GM23338 (cell line): ENCODE data around the gene WWP2. TPM values are rescaled to one million over a fixed set of nuclear protein-coding genes. Genes with fewer than 3 reads are reported as not detected.

Experiments used
- ATAC-seq: fragments of 200-7000 bp; cut with Tn5 transposase; 3 replicates; pipeline ENCODE4 v1.9.1; 2020
- DNase-seq: peaks from one replicate; pipeline ENCODE4 v3.0.0-alpha.2; 2015; ENCODE audit warnings: low spot score
- H2AFZ ChIP-seq: fragments of 200-600 bp; sonication (generic); 2 replicates; pipeline ENCODE4 v1.8.0; 2016; ENCODE audit warnings: antibody characterized with exemption, mild to moderate bottlenecking, moderate library complexity
- H3F3A ChIP-seq: fragments of 200-600 bp; sonication (generic); replicated peaks from 2 replicates; pipeline ENCODE4 v1.8.0; 2017; ENCODE audit warnings: antibody characterized with exemption, mixed run types, low read depth
- H3K27ac ChIP-seq: fragments of 200-600 bp; sonication (generic); 2 replicates; pipeline ENCODE4 v1.6.1; 2016; ENCODE audit warnings: low read depth
- H3K27me3 ChIP-seq: fragments of 200-600 bp; sonication (generic); 2 replicates; pipeline ENCODE4 v1.8.0; 2016; ENCODE audit warnings: mild to moderate bottlenecking, mixed run types, moderate library complexity; ENCODE audit not compliant: insufficient read depth
- H3K36me3 ChIP-seq: fragments of 200-600 bp; sonication (generic); 2 replicates; pipeline ENCODE4 v1.8.0; 2016; ENCODE audit warnings: mild to moderate bottlenecking; ENCODE audit not compliant: insufficient read depth
- H3K4me1 ChIP-seq: fragments of 200-600 bp; sonication (generic); 2 replicates; pipeline ENCODE4 v1.8.0; 2016; ENCODE audit warnings: mild to moderate bottlenecking, moderate library complexity; ENCODE audit not compliant: insufficient read depth
- H3K4me2 ChIP-seq: fragments of 200-600 bp; sonication (generic); 2 replicates; pipeline ENCODE4 v1.7.1; 2017; ENCODE audit warnings: mixed run types
- H3K4me3 ChIP-seq: fragments of 200-600 bp; sonication (generic); 2 replicates; pipeline ENCODE4 v1.6.1; 2016; ENCODE audit warnings: mixed run types
- H3K79me2 ChIP-seq: fragments of 200-600 bp; sonication (generic); replicated peaks from 2 replicates; pipeline ENCODE4 v1.8.0; 2017; ENCODE audit warnings: mild to moderate bottlenecking; ENCODE audit not compliant: insufficient read depth
- H3K9me2 ChIP-seq: fragments of 200-600 bp; sonication (generic); 2 replicates; pipeline ENCODE4 v1.8.0; 2017; ENCODE audit not compliant: insufficient read depth
- H4K20me1 ChIP-seq: fragments of 200-600 bp; sonication (generic); replicated peaks from 2 replicates; pipeline ENCODE4 v1.8.0; 2017; ENCODE audit warnings: mild to moderate bottlenecking; ENCODE audit not compliant: insufficient read depth
- H3K27ac Mint-ChIP-seq: 2 replicates; pipeline ENCODE4 v1.8.0; 2020; ENCODE audit warnings: inconsistent platforms, mild to moderate bottlenecking, moderate library complexity, mixed read lengths
- H3K27me3 Mint-ChIP-seq: 3 replicates; pipeline ENCODE4 v1.8.0; 2022; ENCODE audit warnings: low read depth, mild to moderate bottlenecking, moderate library complexity, mixed read lengths, inconsistent platforms; ENCODE audit not compliant: insufficient read depth, poor library complexity
- H3K36me3 Mint-ChIP-seq: 3 replicates; pipeline ENCODE4 v1.8.0; 2021; ENCODE audit warnings: low read depth, mild to moderate bottlenecking, inconsistent platforms, moderate library complexity, mixed read lengths
- H3K4me1 Mint-ChIP-seq: 3 replicates; pipeline ENCODE4 v1.8.0; 2020; ENCODE audit warnings: mild to moderate bottlenecking, inconsistent platforms, mixed read lengths
- H3K4me3 Mint-ChIP-seq: 3 replicates; pipeline ENCODE4 v1.8.0; 2021; ENCODE audit warnings: moderate library complexity, mild to moderate bottlenecking, inconsistent platforms, mixed read lengths
- H3K9me3 Mint-ChIP-seq: 3 replicates; pipeline ENCODE4 v1.8.0; 2020; ENCODE audit warnings: moderate library complexity, mild to moderate bottlenecking, inconsistent platforms, mixed read lengths
- CREB1 ChIP-seq: fragments of 250-450 bp; sonication (Bioruptor Pico); IDR thresholded peaks from 2 replicates; pipeline ENCODE4 v1.5.0; 2020; ENCODE audit warnings: low read depth, mild to moderate bottlenecking, moderate library complexity
- CTCF ChIP-seq, 2 experiments: fragments of 200-600 bp in 1 of 2; sonication (generic) in 1 of 2; conservative IDR thresholded peaks; 2 replicates each; pipeline versions ENCODE4 v1.5.1 to v1.6.1; 2016 to 2017; ENCODE audit warnings: antibody characterized with exemption in 2 of 2, low read depth in 2 of 2, mild to moderate bottlenecking in 2 of 2, moderate library complexity in 1 of 2
- EZH2 ChIP-seq: fragments of 200-600 bp; sonication (generic); IDR thresholded peaks from one replicate; pipeline ENCODE4 v1.8.0; 2017; ENCODE audit warnings: antibody characterized with exemption, mild to moderate bottlenecking, low read depth; ENCODE audit not compliant: unreplicated experiment
- EZH2phosphoT487 ChIP-seq: fragments of 200-600 bp; sonication (generic); IDR thresholded peaks from one replicate; pipeline ENCODE4 v1.8.1; 2018; ENCODE audit warnings: antibody characterized with exemption; ENCODE audit not compliant: unreplicated experiment
- JUNB ChIP-seq: IDR thresholded peaks from one replicate; pipeline ENCODE4 v1.6.1; 2016; ENCODE audit warnings: antibody characterized with exemption; ENCODE audit not compliant: unreplicated experiment
- NANOG ChIP-seq: IDR thresholded peaks from 2 replicates; pipeline ENCODE4 v1.6.1; 2016; ENCODE audit warnings: antibody characterized with exemption, borderline replicate concordance
- POLR2AphosphoS5 ChIP-seq: IDR thresholded peaks from 2 replicates; pipeline ENCODE4 v1.6.1; 2016; ENCODE audit warnings: antibody characterized with exemption, low read depth
- REST ChIP-seq: IDR thresholded peaks from one replicate; pipeline ENCODE4 v1.6.1; 2018; ENCODE audit warnings: antibody characterized with exemption; ENCODE audit not compliant: unreplicated experiment
- STAT1 ChIP-seq: IDR thresholded peaks from one replicate; pipeline ENCODE4 v1.6.1; 2016; ENCODE audit warnings: antibody characterized with exemption; ENCODE audit not compliant: unreplicated experiment
- ZNF114 ChIP-seq: fragments of 250-450 bp; sonication (Bioruptor Pico); IDR thresholded peaks from 2 replicates; pipeline ENCODE4 v1.5.0; 2020; ENCODE audit warnings: mild to moderate bottlenecking, moderate library complexity
- ZNF331 ChIP-seq: fragments of 250-450 bp; sonication (Bioruptor Pico); IDR thresholded peaks from 2 replicates; pipeline ENCODE4 v1.5.0; 2020; ENCODE audit warnings: low read depth, mild to moderate bottlenecking, moderate library complexity
- polyA plus RNA-seq: library from polyadenylated mRNA; unstranded; fragments of >200 nt; fragmentation: Nextera tagmentation; extraction: Ambion mirVana; gene quantifications from 2 replicates; pipeline ENCODE4 v1.2.1, GENCODE V29; 2016
- total RNA-seq: library from RNA; depleted of rRNA; stranded (reverse); fragments of >200 nt; shearing (Covaris generic); gene quantifications from 2 replicates; pipeline ENCODE4 v1.2.3, GENCODE V29; 2014
- TF ChIP-seq, protein P1 (sequence below): IDR thresholded peaks from 2 replicates; pipeline ENCODE4 v1.6.1; 2016; ENCODE audit warnings: antibody characterized with exemption

Gene WWP2
- total and polyA plus RNA-seq, 2 experiments from 2014 or later = 12.3 to 35.5 TPM

GRCh38 chr16:69769404-69769803, 7.3 kb downstream of the WWP2 start:
- Histone ChIP-seq H2AFZ (no peak overlapping the region), H3K79me2 (peaks cover 79% of the 10 kb centered on the region), H4K20me1 (peaks cover 14% of the 10 kb centered on the region; the same call in 1 of the 2 replicates), H3K4me3 (no peak overlapping the region), H3F3A (no peaks in the 10 kb centered on the region), H3K27ac (no peak overlapping the region), H3K36me3 (no peaks in the 10 kb centered on the region), H3K9me2 (no peaks in the 10 kb centered on the region), H3K4me2 (no peak overlapping the region), H3K27me3 (no peaks in the 10 kb centered on the region), H3K4me1 (peaks cover 4% of the 10 kb centered on the region; the same call in 1 of the 2 replicates)
- H3K4me3 Mint-ChIP-seq = no peak overlapping the region
- peaks cover 8% of the 10 kb centered on the region; the same call in 2 of the 3 replicates for H3K9me3 Mint-ChIP-seq
- no peak overlapping the region for H3K27ac Mint-ChIP-seq
- peaks cover 5% of the 10 kb centered on the region for H3K27me3 Mint-ChIP-seq
- TF ChIP-seq STAT1 (no peak), ZNF114 (CRISPR knock-in tag) (no peak), JUNB (no peak), POLR2AphosphoS5 (no peak), CREB1 (CRISPR knock-in tag) (no peak), EZH2 (no peak), NANOG (no peak), EZH2phosphoT487 (no peak), ZNF331 (no peak), CTCF (conservative IDR thresholded peaks at IDR 0.05; ENCODE audit: low read depth in 2 of 2) (no peak), REST (no peak)
- TF ChIP-seq, protein P1, sequence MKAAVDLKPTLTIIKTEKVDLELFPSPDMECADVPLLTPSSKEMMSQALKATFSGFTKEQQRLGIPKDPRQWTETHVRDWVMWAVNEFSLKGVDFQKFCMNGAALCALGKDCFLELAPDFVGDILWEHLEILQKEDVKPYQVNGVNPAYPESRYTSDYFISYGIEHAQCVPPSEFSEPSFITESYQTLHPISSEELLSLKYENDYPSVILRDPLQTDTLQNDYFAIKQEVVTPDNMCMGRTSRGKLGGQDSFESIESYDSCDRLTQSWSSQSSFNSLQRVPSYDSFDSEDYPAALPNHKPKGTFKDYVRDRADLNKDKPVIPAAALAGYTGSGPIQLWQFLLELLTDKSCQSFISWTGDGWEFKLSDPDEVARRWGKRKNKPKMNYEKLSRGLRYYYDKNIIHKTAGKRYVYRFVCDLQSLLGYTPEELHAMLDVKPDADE = no peak
- ATAC-seq = no peak
- peaks cover 8% of the 10 kb centered on the region; the same call in 2 of the 3 replicates for H3K36me3 Mint-ChIP-seq
- H3K4me1 Mint-ChIP-seq = peaks cover 3% of the 10 kb centered on the region; the same call in 1 of the 3 replicates
- DNase-seq = no peak
